Liver (tissue), 9 donors: ENCODE results near the gene NINJ2. TPM values are rescaled to one million over a fixed set of nuclear protein-coding genes. Genes with fewer than 3 reads are reported as not detected.

Experiments used
- DNase-seq: peaks from one replicate; pipeline ENCODE4 v3.0.0-alpha.2; 2017; ENCODE audit warnings: low spot score
- H3K27ac ChIP-seq, 2 donors: one replicate each; pipeline ENCODE4 v1.7.0; 2013; ENCODE audit warnings: inconsistent platforms in 2 of 2, low read length in 2 of 2, control low read depth in 1 of 2, low read depth in 1 of 2, mild to moderate bottlenecking in 1 of 2
- H3K27me3 ChIP-seq, 4 donors: one replicate each; pipeline versions ENCODE4 v1.6.1 to v1.7.0; 2013; ENCODE audit warnings: low read length in 3 of 4, inconsistent platforms in 1 of 4, mild to moderate bottlenecking in 1 of 4, moderate library complexity in 1 of 4; ENCODE audit not compliant: control insufficient read depth in 4 of 4, insufficient read depth in 4 of 4
- H3K36me3 ChIP-seq, 4 donors: one replicate each; pipeline versions ENCODE4 v1.6.1 to v1.7.0; 2013; ENCODE audit warnings: low read length in 3 of 4, mild to moderate bottlenecking in 3 of 4, low read depth in 1 of 4, moderate library complexity in 1 of 4; ENCODE audit not compliant: control insufficient read depth in 4 of 4, insufficient read depth in 3 of 4
- H3K4me1 ChIP-seq, 4 donors: one replicate each; pipeline versions ENCODE4 v1.6.1 to v1.7.0; 2013; ENCODE audit warnings: low read length in 3 of 4, mild to moderate bottlenecking in 3 of 4, moderate library complexity in 1 of 4; ENCODE audit not compliant: control insufficient read depth in 4 of 4, insufficient read depth in 4 of 4
- H3K4me3 ChIP-seq, 3 donors: one replicate each; pipeline versions ENCODE4 v1.6.1 to v1.7.0; 2013; ENCODE audit warnings: low read length in 3 of 3, control low read depth in 1 of 3, low read depth in 1 of 3, mild to moderate bottlenecking in 1 of 3
- H3K9ac ChIP-seq, 2 donors: one replicate each; pipeline ENCODE4 v1.7.0; 2013; ENCODE audit warnings: low read length in 2 of 2, mild to moderate bottlenecking in 2 of 2, moderate library complexity in 2 of 2, control low read depth in 1 of 2, low read depth in 1 of 2
- H3K9me3 ChIP-seq, 4 donors: one replicate each; pipeline versions ENCODE4 v1.6.1 to v1.7.0; 2013; ENCODE audit warnings: low read length in 3 of 4; ENCODE audit not compliant: control insufficient read depth in 4 of 4
- CTCF ChIP-seq: fragments of 150-350 bp; IDR thresholded peaks from 2 replicates; pipeline ENCODE4 v1.5.1; 2017; ENCODE audit warnings: improper control_type of control experiment, low read depth, low read length; ENCODE audit not compliant: missing input control
- EGR1 ChIP-seq, 2 donors: IDR thresholded peaks; 2 replicates each; pipeline ENCODE4 v1.6.1; 2016 to 2018; ENCODE audit warnings: antibody characterized with exemption in 2 of 2, low read depth in 2 of 2
- FOXA1 ChIP-seq: IDR thresholded peaks from 2 replicates; pipeline ENCODE4 v1.6.1; 2016; ENCODE audit warnings: antibody characterized with exemption
- FOXA2 ChIP-seq: IDR thresholded peaks from 2 replicates; pipeline ENCODE4 v1.6.1; 2016; ENCODE audit warnings: antibody characterized with exemption
- GABPA ChIP-seq, 2 donors: IDR thresholded peaks in 1 of 2; conservative IDR thresholded peaks in 1 of 2; 2 replicates each; pipeline ENCODE4 v1.6.1; 2016; ENCODE audit warnings: antibody characterized with exemption in 2 of 2, mild to moderate bottlenecking in 1 of 2, moderate library complexity in 1 of 2
- HNF4A ChIP-seq, 2 donors: conservative IDR thresholded peaks; 2 replicates each; pipeline ENCODE4 v1.6.1; 2016; ENCODE audit warnings: antibody characterized with exemption in 2 of 2, mild to moderate bottlenecking in 2 of 2
- HNF4G ChIP-seq: IDR thresholded peaks from 2 replicates; pipeline ENCODE4 v1.6.1; 2016; ENCODE audit warnings: antibody characterized with exemption
- JUND ChIP-seq, 2 donors: IDR thresholded peaks; 2 replicates each; pipeline ENCODE4 v1.6.1; 2016; ENCODE audit warnings: antibody characterized with exemption in 2 of 2
- MAX ChIP-seq: IDR thresholded peaks from 2 replicates; pipeline ENCODE4 v1.6.1; 2016; ENCODE audit warnings: antibody characterized with exemption
- NR2F2 ChIP-seq: IDR thresholded peaks from 2 replicates; pipeline ENCODE4 v1.6.1; 2016; ENCODE audit warnings: antibody characterized with exemption
- RAD21 ChIP-seq, 2 donors: IDR thresholded peaks; 2 replicates each; pipeline ENCODE4 v1.6.1; 2016; ENCODE audit warnings: antibody characterized with exemption in 2 of 2, mild to moderate bottlenecking in 2 of 2
- REST ChIP-seq: IDR thresholded peaks from 2 replicates; pipeline ENCODE4 v1.6.1; 2016; ENCODE audit warnings: antibody characterized with exemption, mild to moderate bottlenecking
- RXRA ChIP-seq, 2 donors: IDR thresholded peaks; 2 replicates each; pipeline ENCODE4 v1.6.1; 2017 to 2018; ENCODE audit warnings: antibody characterized with exemption in 2 of 2, mild to moderate bottlenecking in 1 of 2
- SP1 ChIP-seq: IDR thresholded peaks from 2 replicates; pipeline ENCODE4 v1.6.1; 2018; ENCODE audit warnings: antibody characterized with exemption, mild to moderate bottlenecking
- TAF1 ChIP-seq: conservative IDR thresholded peaks from 2 replicates; pipeline ENCODE4 v1.6.1; 2016; ENCODE audit warnings: antibody characterized with exemption, mild to moderate bottlenecking
- YY1 ChIP-seq: IDR thresholded peaks from 2 replicates; pipeline ENCODE4 v1.6.1; 2016; ENCODE audit warnings: antibody characterized with exemption, mild to moderate bottlenecking
- WGBS: extraction: QIAGEN DNeasy Blood & Tissue Kit; methylation state at CpG from one replicate; pipeline ENCODE4 v1.1.7; 2013; 5-methylcytosine and 5-hydroxymethylcytosine counted together
- polyA plus RNA-seq, 2 donors: library from polyadenylated mRNA; stranded (reverse) in 1 of 2; unstranded in 1 of 2; fragments of 200-250 nt in 1 of 2; fragments of >200 nt in 1 of 2; fragmentation: Nextera tagmentation in 1 of 2; extraction: Ambion mirVana in 1 of 2; gene quantifications; one replicate each; pipeline versions ENCODE4 v1.2.1 to v1.2.3, GENCODE V29; 2013 to 2015
- total RNA-seq, 2 donors: library from RNA; depleted of rRNA; stranded (reverse); fragments of >200 nt; gene quantifications; one replicate each; pipeline ENCODE4 v1.2.3, GENCODE V29; 2014
- TF ChIP-seq, protein P1 (sequence below): IDR thresholded peaks from 2 replicates; pipeline ENCODE4 v1.6.1; 2016; ENCODE audit warnings: antibody characterized with exemption
- TF ChIP-seq, protein P2 (sequence below): IDR thresholded peaks from 2 replicates; pipeline ENCODE4 v1.6.1; 2016; ENCODE audit warnings: antibody characterized with exemption
- donor health status: healthy.
- donor health status: healthy.
- donor health status: healthy.
- donor health status: healthy.
- donor health status: healthy.

NINJ2 gene
- total and polyA plus RNA-seq, 4 donors: 6.7 to 16.5 (median 15.4) TPM

GRCh38 chr12:575129-575502 lies 88.1 kb downstream of the NINJ2 start:
- Histone ChIP-seq H3K27me3 (no peaks in the 10 kb centered on the region), H3K4me3 (no peak overlapping the region), H3K27ac (peak overlapping the region; percentile 27 to 49), H3K9ac (no peak overlapping the region), H3K36me3 (no peaks in the 10 kb centered on the region), H3K9me3 (no peaks in the 10 kb centered on the region), H3K4me1 (peaks cover 17 to 52% (median 34%) of the 10 kb centered on the region in 4 donors)
- no peak for DNase-seq
- no peak for TF ChIP-seq EGR1 (IDR thresholded peaks at IDR 0.05; ENCODE audit: low read depth in 2 of 2)
- no peak for TF ChIP-seq HNF4G
- no peak for TF ChIP-seq REST
- TF ChIP-seq YY1: no peak
- TF ChIP-seq JUND (IDR thresholded peaks at IDR 0.05): no peak
- TF ChIP-seq CTCF: no peak
- no peak for TF ChIP-seq RAD21 (IDR thresholded peaks at IDR 0.05)
- no peak for TF ChIP-seq NR2F2
- TF ChIP-seq, protein P1, sequence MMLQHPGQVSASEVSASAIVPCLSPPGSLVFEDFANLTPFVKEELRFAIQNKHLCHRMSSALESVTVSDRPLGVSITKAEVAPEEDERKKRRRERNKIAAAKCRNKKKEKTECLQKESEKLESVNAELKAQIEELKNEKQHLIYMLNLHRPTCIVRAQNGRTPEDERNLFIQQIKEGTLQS: no peak
- TF ChIP-seq SP1: no peak
- TF ChIP-seq MAX: no peak
- TF ChIP-seq, protein P2, sequence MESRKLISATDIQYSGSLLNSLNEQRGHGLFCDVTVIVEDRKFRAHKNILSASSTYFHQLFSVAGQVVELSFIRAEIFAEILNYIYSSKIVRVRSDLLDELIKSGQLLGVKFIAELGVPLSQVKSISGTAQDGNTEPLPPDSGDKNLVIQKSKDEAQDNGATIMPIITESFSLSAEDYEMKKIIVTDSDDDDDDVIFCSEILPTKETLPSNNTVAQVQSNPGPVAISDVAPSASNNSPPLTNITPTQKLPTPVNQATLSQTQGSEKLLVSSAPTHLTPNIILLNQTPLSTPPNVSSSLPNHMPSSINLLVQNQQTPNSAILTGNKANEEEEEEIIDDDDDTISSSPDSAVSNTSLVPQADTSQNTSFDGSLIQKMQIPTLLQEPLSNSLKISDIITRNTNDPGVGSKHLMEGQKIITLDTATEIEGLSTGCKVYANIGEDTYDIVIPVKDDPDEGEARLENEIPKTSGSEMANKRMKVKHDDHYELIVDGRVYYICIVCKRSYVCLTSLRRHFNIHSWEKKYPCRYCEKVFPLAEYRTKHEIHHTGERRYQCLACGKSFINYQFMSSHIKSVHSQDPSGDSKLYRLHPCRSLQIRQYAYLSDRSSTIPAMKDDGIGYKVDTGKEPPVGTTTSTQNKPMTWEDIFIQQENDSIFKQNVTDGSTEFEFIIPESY: no peak
- no peak for TF ChIP-seq TAF1
- no peak for TF ChIP-seq FOXA1
- no peak for TF ChIP-seq GABPA (IDR thresholded peaks at IDR 0.05 in 1 of 2, conservative IDR thresholded peaks at IDR 0.05 in 1 of 2)
- TF ChIP-seq HNF4A (conservative IDR thresholded peaks at IDR 0.05): no peak
- TF ChIP-seq RXRA (IDR thresholded peaks at IDR 0.05): no peak
- TF ChIP-seq FOXA2: no peak
- WGBS: 92% methylated on average over 7 of the region's 7 CpGs
